SW 1271 (cell line): ENCODE results near the gene MYL5.
"Not testable (repeated sequence)": the region's sequence is repeated elsewhere in the genome, so short reads cannot be mapped to it uniquely, and the experiment has no call there.

Experiments
- DNase-seq, 2 experiments: peaks; one replicate each; lab custom pipeline; 2025; lab: John Stamatoyannopoulos, UW

MYL5 gene

GRCh38 chr4:684623-685327, 10.4 kb downstream of the MYL5 start:
- DNase-seq: no peak

GRCh38 chr4:685679-686412, 11.5 kb downstream of the MYL5 start:
- DNase-seq: no peak

- no peak for DNase-seq
These were observed 12.2 kb downstream of the MYL5 start for GRCh38 chr4:686413-687040.

GRCh38 chr4:687048-687970, 13.0 kb downstream of the MYL5 start:
- DNase-seq: peak; percentile 42 to 58

GRCh38 chr4:687971-688853, 13.9 kb downstream of the MYL5 start:
- no peak for DNase-seq

GRCh38 chr4:688854-689681, 14.7 kb downstream of the MYL5 start, which contains the start of gene SLC49A3:
TSS of gene SLC49A3 (minus strand) at chr4:689151. CDS start at chr4:689127, 24 bp downstream.
- no peak for DNase-seq

GRCh38 chr4:689723-690122, 15.4 kb downstream of the MYL5 start:
- no peak for DNase-seq

- no peak for DNase-seq
These were observed 18.6 kb downstream of the MYL5 start for GRCh38 chr4:692771-693554.

- not testable (repeated sequence) for DNase-seq
These were observed 20.1 kb downstream of the MYL5 start for GRCh38 chr4:694341-694940.

- DNase-seq: no peak
These were observed 25.7 kb downstream of the MYL5 start for GRCh38 chr4:699816-700580.

- no peak for DNase-seq
These were observed 26.4 kb downstream of the MYL5 start for GRCh38 chr4:700587-701264.

- no peak for DNase-seq
These were observed 28.3 kb downstream of the MYL5 start for GRCh38 chr4:702618-703048.

- no peak for DNase-seq
These were observed 29.2 kb downstream of the MYL5 start for GRCh38 chr4:703336-704197.

GRCh38 chr4:704198-704891, 30.0 kb downstream of the MYL5 start:
- no peak for DNase-seq

- DNase-seq: no peak
These were observed 30.6 kb downstream of the MYL5 start for GRCh38 chr4:704971-705277.
